Measurements from ENCODE around the gene HELZ. TPM values are rescaled to one million over a fixed set of nuclear protein-coding genes. Genes with fewer than 3 reads are reported as not detected.

The HELZ gene
- total and polyA plus RNA-seq, 9 donors = 8.4 to 72.8 (median 55.5) TPM

DNA sequence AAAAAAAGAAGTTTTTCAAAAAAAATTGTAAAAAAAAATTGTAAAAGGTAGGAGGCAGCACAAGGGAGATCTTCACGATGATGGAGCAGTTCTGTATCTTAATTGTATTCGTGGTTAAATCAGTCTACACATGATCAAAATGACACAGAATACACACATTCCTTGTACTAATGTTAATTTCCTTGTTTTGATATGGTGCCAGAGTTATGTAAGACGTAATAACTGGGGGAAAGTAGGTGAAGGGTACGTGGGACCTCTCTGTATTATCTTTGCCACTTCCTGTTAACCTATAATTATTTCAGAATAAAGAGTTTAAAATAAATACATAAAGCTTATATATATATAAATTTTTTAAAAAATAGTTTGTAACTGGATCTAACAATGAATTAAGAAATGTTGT is 36.8 kb downstream of the HELZ start:
- Histone ChIP-seq H3K27ac (no peak overlapping the region), H3K27me3 (no peaks in the 10 kb centered on the region), H3K9me3 (no peaks in the 10 kb centered on the region), H3K4me3 (no peak overlapping the region), H3K36me3 (no peaks in the 10 kb centered on the region), H3K4me1 (ENCODE audit: insufficient read depth) (peaks cover 4% of the 10 kb centered on the region)
- no peak for TF ChIP-seq EP300 (IDR thresholded peaks at IDR 0.05)
- TF ChIP-seq, protein P1, sequence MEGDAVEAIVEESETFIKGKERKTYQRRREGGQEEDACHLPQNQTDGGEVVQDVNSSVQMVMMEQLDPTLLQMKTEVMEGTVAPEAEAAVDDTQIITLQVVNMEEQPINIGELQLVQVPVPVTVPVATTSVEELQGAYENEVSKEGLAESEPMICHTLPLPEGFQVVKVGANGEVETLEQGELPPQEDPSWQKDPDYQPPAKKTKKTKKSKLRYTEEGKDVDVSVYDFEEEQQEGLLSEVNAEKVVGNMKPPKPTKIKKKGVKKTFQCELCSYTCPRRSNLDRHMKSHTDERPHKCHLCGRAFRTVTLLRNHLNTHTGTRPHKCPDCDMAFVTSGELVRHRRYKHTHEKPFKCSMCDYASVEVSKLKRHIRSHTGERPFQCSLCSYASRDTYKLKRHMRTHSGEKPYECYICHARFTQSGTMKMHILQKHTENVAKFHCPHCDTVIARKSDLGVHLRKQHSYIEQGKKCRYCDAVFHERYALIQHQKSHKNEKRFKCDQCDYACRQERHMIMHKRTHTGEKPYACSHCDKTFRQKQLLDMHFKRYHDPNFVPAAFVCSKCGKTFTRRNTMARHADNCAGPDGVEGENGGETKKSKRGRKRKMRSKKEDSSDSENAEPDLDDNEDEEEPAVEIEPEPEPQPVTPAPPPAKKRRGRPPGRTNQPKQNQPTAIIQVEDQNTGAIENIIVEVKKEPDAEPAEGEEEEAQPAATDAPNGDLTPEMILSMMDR (IDR thresholded peaks at IDR 0.05) = no peak
- TF ChIP-seq POLR2A (IDR thresholded peaks at IDR 0.05) = no peak
- 48 to 67% (median 61%) methylated on average over 4 of the region's 4 CpGs for WGBS, 3 donors
- no peak for DNase-seq
- intact Hi-C loops (cut with DNase I) = no loop called here

DNA sequence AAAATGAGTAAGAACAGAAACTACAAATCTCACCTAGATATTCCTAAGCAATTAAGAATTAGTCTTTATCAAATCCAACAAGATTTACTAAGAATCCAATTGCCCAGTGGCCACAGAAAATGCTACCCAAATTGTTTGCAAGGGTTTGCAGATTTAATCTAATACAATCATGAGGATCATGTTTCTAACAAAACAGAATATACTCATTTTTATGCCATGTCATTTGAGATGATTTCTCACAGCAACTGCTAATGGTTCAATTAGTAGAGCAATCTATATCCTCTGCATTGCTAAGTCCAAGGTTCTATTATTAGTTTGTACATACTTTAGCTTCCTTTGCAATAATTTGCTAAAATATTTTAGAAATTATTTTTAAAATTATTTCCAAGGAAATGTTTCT is 41.2 kb downstream of the HELZ start:
- Histone ChIP-seq H3K4me1 (ENCODE audit: insufficient read depth) (peaks cover 3% of the 10 kb centered on the region), H3K27ac (no peak overlapping the region), H3K4me3 (no peak overlapping the region), H3K27me3 (no peaks in the 10 kb centered on the region), H3K9me3 (no peaks in the 10 kb centered on the region), H3K36me3 (no peaks in the 10 kb centered on the region)
- TF ChIP-seq POLR2A (IDR thresholded peaks at IDR 0.05) (no peak), EP300 (IDR thresholded peaks at IDR 0.05) (no peak)
- TF ChIP-seq, protein P1 (IDR thresholded peaks at IDR 0.05) = no peak
- intact Hi-C loops (cut with DNase I) = no loop called here
- no peak for DNase-seq

DNA sequence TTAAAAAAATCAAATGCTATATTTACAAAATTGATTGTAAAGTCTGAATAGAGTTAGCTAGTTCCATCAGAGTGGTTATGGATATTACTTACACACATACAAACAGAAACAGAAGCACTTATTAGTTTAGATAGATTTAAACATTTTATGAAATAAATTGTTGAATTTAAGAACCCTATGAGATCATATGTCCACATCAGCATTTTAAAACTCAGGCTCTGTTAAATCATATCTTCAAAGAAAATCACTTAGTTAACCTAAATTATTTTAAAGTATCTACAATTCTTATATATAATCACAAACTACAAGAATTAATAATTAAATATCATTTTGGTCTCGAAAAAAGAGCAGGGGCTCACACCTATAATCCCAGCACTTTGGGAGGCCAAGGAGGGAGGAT is 42.5 kb downstream of the HELZ start:
- no peaks in the 10 kb centered on the region for H3K27me3 ChIP-seq
- no peak overlapping the region for H3K27ac ChIP-seq
- H3K4me1 ChIP-seq (ENCODE audit: insufficient read depth) = no peaks in the 10 kb centered on the region
- no peak for TF ChIP-seq POLR2A (IDR thresholded peaks at IDR 0.05)
- TF ChIP-seq EP300 (IDR thresholded peaks at IDR 0.05) = no peak
- TF ChIP-seq, protein P1 (IDR thresholded peaks at IDR 0.05) = no peak
- no peaks in the 10 kb centered on the region for H3K9me3 ChIP-seq
- intact Hi-C loops (cut with DNase I) = no loop called here
- H3K4me3 ChIP-seq = no peak overlapping the region
- H3K36me3 ChIP-seq = no peaks in the 10 kb centered on the region
- WGBS, 3 donors = 87 to 98% (median 97%) methylated on average over 1 of the region's 1 CpG
- DNase-seq = no peak

DNA sequence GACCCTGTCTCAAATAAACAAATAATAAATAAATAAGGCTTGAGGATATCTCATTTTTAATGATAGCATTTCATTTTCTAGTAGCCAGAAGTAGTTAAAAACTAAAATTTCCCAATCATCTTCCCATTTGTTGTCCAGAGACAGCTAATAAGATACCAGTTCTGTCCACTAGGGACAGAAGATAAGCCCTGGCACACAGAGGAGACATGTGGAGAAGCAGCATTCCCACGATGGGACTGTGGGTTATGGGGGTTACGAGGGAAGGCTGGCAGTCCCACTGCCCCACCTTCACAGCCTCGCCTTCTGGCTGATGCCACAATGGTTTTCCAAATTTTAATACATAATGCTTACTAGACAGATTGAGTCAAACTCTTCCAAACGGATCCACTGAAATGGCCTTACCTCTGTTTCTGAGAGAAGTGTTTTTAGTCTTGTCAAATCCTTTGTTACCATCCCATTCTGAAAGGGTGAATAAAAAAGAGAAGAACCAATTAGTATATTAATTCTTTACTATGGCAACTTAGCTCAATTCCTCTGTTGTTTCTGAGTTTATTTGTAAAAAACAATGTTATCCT is 44.2 kb downstream of the HELZ start:
- no peaks in the 10 kb centered on the region for H3K4me1 ChIP-seq (ENCODE audit: insufficient read depth)
- no peak overlapping the region for H3K27ac ChIP-seq
- H3K4me3 ChIP-seq = no peak overlapping the region
- no peaks in the 10 kb centered on the region for H3K9me3 ChIP-seq
- intact Hi-C loops (cut with DNase I) = no loop called here
- DNase-seq = no peak
- WGBS, 3 donors = 83 to 89% (median 88%) methylated on average over 4 of the region's 4 CpGs
- H3K36me3 ChIP-seq = no peaks in the 10 kb centered on the region
- no peaks in the 10 kb centered on the region for H3K27me3 ChIP-seq
- TF ChIP-seq EP300 (IDR thresholded peaks at IDR 0.05) (no peak), POLR2A (IDR thresholded peaks at IDR 0.05) (no peak)
- TF ChIP-seq, protein P1 (IDR thresholded peaks at IDR 0.05) = no peak

Measured in ovary (tissue), 9 donors.